Breast epithelium (tissue), 3 donors: ENCODE data around the gene TENM4.

Source experiments
- POLR2A ChIP-seq: fragments of 450-650 bp; IDR thresholded peaks from one replicate; pipeline ENCODE4 v1.6.1; 2016; ENCODE audit warnings: antibody characterized with exemption, mild to moderate bottlenecking, moderate library complexity
- POLR2AphosphoS5 ChIP-seq, 3 donors: sonication (generic); formaldehyde crosslinking; IDR thresholded peaks; one replicate each; pipeline ENCODE4 v1.6.1; 2017; ENCODE audit warnings: antibody characterized with exemption in 3 of 3
- TF ChIP-seq, protein P1 (sequence below), 3 donors: fragments of 450-650 bp; IDR thresholded peaks; one replicate each; pipeline ENCODE4 v1.5.1; 2016 to 2017; ENCODE audit warnings: antibody characterized with exemption in 3 of 3, mild to moderate bottlenecking in 3 of 3, moderate library complexity in 3 of 3

GRCh38 chr11:79007771-79008402, 432.9 kb downstream of the TENM4 start:
- TF ChIP-seq POLR2AphosphoS5 (IDR thresholded peaks at IDR 0.05) (no peak), POLR2A (no peak)
- TF ChIP-seq, protein P1, sequence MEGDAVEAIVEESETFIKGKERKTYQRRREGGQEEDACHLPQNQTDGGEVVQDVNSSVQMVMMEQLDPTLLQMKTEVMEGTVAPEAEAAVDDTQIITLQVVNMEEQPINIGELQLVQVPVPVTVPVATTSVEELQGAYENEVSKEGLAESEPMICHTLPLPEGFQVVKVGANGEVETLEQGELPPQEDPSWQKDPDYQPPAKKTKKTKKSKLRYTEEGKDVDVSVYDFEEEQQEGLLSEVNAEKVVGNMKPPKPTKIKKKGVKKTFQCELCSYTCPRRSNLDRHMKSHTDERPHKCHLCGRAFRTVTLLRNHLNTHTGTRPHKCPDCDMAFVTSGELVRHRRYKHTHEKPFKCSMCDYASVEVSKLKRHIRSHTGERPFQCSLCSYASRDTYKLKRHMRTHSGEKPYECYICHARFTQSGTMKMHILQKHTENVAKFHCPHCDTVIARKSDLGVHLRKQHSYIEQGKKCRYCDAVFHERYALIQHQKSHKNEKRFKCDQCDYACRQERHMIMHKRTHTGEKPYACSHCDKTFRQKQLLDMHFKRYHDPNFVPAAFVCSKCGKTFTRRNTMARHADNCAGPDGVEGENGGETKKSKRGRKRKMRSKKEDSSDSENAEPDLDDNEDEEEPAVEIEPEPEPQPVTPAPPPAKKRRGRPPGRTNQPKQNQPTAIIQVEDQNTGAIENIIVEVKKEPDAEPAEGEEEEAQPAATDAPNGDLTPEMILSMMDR (IDR thresholded peaks at IDR 0.05) = no peak
